B cell (primary cell): ENCODE measurements around the gene CCT4.

ENCODE experiments used
- CTCF ChIP-seq: fragments of 200-600 bp; IDR thresholded peaks from one replicate; pipeline ENCODE4 v1.8.0; 2022; ENCODE audit warnings: antibody characterized with exemption, mild to moderate bottlenecking
- EZH2 ChIP-seq: IDR thresholded peaks from 2 replicates; pipeline ENCODE4 v1.6.1; 2012; ENCODE audit warnings: borderline replicate concordance, low read depth, mild to moderate bottlenecking, moderate library complexity, low read length; ENCODE audit not compliant: insufficient read depth, poor library complexity, severe bottlenecking

GRCh38 chr2:61882850-61883249 is 5.6 kb downstream of the CCT4 start:
- TF ChIP-seq EZH2 (no peak), CTCF (no peak)
